A673 (cell line): Measurements from ENCODE around the gene LONRF3.

Experiments used
- EZH2 ChIP-seq: fragments of 200-600 bp; sonication (generic); IDR thresholded peaks from 2 replicates; pipeline ENCODE4 v1.6.1; 2017; ENCODE audit warnings: borderline replicate concordance, low read depth, mild to moderate bottlenecking, mixed read lengths, antibody characterized with exemption, low read length; ENCODE audit not compliant: poor library complexity, severe bottlenecking
- TF ChIP-seq, protein P1 (sequence below): fragments of 300-800, 200-600 bp; sonication (generic); conservative IDR thresholded peaks from 2 replicates; pipeline ENCODE4 v1.5.1; 2017; ENCODE audit warnings: low read depth, mild to moderate bottlenecking, antibody characterized with exemption, low read length, moderate library complexity, mixed read lengths

- TF ChIP-seq, protein P1, sequence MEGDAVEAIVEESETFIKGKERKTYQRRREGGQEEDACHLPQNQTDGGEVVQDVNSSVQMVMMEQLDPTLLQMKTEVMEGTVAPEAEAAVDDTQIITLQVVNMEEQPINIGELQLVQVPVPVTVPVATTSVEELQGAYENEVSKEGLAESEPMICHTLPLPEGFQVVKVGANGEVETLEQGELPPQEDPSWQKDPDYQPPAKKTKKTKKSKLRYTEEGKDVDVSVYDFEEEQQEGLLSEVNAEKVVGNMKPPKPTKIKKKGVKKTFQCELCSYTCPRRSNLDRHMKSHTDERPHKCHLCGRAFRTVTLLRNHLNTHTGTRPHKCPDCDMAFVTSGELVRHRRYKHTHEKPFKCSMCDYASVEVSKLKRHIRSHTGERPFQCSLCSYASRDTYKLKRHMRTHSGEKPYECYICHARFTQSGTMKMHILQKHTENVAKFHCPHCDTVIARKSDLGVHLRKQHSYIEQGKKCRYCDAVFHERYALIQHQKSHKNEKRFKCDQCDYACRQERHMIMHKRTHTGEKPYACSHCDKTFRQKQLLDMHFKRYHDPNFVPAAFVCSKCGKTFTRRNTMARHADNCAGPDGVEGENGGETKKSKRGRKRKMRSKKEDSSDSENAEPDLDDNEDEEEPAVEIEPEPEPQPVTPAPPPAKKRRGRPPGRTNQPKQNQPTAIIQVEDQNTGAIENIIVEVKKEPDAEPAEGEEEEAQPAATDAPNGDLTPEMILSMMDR = no peak
- no peak for TF ChIP-seq EZH2
Observed at GRCh38 chrX:119041175-119041574, 66.8 kb downstream of the LONRF3 start.
